Measurements from ENCODE around the gene PRAC2.

GRCh38 chr17:48759288-48759687 lies 36.3 kb downstream of the PRAC2 start:
- TF ChIP-seq, protein P1, sequence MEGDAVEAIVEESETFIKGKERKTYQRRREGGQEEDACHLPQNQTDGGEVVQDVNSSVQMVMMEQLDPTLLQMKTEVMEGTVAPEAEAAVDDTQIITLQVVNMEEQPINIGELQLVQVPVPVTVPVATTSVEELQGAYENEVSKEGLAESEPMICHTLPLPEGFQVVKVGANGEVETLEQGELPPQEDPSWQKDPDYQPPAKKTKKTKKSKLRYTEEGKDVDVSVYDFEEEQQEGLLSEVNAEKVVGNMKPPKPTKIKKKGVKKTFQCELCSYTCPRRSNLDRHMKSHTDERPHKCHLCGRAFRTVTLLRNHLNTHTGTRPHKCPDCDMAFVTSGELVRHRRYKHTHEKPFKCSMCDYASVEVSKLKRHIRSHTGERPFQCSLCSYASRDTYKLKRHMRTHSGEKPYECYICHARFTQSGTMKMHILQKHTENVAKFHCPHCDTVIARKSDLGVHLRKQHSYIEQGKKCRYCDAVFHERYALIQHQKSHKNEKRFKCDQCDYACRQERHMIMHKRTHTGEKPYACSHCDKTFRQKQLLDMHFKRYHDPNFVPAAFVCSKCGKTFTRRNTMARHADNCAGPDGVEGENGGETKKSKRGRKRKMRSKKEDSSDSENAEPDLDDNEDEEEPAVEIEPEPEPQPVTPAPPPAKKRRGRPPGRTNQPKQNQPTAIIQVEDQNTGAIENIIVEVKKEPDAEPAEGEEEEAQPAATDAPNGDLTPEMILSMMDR (IDR thresholded peaks at IDR 0.05; ENCODE audit: control extremely low read depth in 1 of 3, insufficient read depth in 1 of 3, low read depth in 1 of 3, low read length in 3 of 3) = no peak
- no peak for TF ChIP-seq TAF1 (IDR thresholded peaks at IDR 0.05; ENCODE audit: low read depth, low read length)
- no peak for TF ChIP-seq POLR2A (IDR thresholded peaks at IDR 0.05; ENCODE audit: control extremely low read depth in 1 of 2, low read depth in 2 of 2, low read length in 2 of 2)
- no peak for TF ChIP-seq USF2 (IDR thresholded peaks at IDR 0.05; ENCODE audit: low read length)
- no peak for TF ChIP-seq RBBP5 (IDR thresholded peaks at IDR 0.05; ENCODE audit: borderline replicate concordance, low read depth, low read length)
- TF ChIP-seq KDM4A (IDR thresholded peaks at IDR 0.05; ENCODE audit: low read depth, low read length, severe bottlenecking) = no peak
- no peak for TF ChIP-seq NRF1 (IDR thresholded peaks at IDR 0.05; ENCODE audit: low read depth, low read length)
- TF ChIP-seq POLR2AphosphoS5 (IDR thresholded peaks at IDR 0.05; ENCODE audit: low read depth, low read length) = no peak

Measured in H1 (cell line).